Sigmoid colon (tissue), 4 donors: ENCODE data around the gene PEX14.

ENCODE experiments used
- POLR2AphosphoS5 ChIP-seq, 4 donors: sonication (generic); formaldehyde crosslinking; IDR thresholded peaks; one replicate each; pipeline ENCODE4 v1.6.1; 2017; ENCODE audit warnings: antibody characterized with exemption in 4 of 4
- TF ChIP-seq, protein P1 (sequence below), 4 experiments: fragments of 450-650 bp in 3 of 4; fragments of 200-600 bp in 1 of 4; IDR thresholded peaks; one replicate each; pipeline ENCODE4 v1.5.1; 2016 to 2019; ENCODE audit warnings: antibody characterized with exemption in 4 of 4, mild to moderate bottlenecking in 3 of 4, moderate library complexity in 2 of 4

DNA sequence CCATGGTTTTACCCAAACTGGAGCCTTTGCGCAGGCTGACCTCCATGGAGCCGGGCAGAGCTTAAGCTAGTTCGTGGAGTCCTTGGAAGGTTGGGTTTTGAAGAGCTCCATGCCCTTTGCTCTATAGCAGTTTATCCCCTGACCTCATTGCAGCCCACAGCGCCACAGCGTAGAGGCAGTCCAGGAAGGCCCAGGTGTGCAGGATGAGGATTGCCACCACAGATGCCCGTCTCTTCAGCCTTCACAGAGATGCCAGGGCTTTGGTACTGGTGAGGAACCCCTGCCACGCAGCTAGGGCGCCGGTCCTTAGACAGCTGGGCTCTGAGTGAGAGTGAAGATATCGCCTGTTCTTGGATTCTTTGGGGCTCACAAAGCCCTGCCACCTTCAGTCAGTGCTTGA lies 138.6 kb downstream of the PEX14 start:
- TF ChIP-seq, protein P1, sequence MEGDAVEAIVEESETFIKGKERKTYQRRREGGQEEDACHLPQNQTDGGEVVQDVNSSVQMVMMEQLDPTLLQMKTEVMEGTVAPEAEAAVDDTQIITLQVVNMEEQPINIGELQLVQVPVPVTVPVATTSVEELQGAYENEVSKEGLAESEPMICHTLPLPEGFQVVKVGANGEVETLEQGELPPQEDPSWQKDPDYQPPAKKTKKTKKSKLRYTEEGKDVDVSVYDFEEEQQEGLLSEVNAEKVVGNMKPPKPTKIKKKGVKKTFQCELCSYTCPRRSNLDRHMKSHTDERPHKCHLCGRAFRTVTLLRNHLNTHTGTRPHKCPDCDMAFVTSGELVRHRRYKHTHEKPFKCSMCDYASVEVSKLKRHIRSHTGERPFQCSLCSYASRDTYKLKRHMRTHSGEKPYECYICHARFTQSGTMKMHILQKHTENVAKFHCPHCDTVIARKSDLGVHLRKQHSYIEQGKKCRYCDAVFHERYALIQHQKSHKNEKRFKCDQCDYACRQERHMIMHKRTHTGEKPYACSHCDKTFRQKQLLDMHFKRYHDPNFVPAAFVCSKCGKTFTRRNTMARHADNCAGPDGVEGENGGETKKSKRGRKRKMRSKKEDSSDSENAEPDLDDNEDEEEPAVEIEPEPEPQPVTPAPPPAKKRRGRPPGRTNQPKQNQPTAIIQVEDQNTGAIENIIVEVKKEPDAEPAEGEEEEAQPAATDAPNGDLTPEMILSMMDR (IDR thresholded peaks at IDR 0.05) = no peak
- TF ChIP-seq POLR2AphosphoS5 (IDR thresholded peaks at IDR 0.05) = no peak
